LNCaP clone FGC (cell line): Measurements from ENCODE around the gene NAGK.

Experiments
- DNase-seq: peaks from one replicate; pipeline ENCODE4 v3.0.0-alpha.2; 2011; ENCODE audit warnings: low read depth
- H3K4me3 ChIP-seq: 2 replicates; pipeline ENCODE4 v1.5.1; 2011; ENCODE audit warnings: mild to moderate bottlenecking, low read depth, low read length, control low read depth
- CTCF ChIP-seq: IDR thresholded peaks from 2 replicates; pipeline ENCODE4 v1.5.1; 2012; ENCODE audit warnings: mild to moderate bottlenecking; ENCODE audit not compliant: control insufficient read depth, insufficient read depth; ENCODE audit errors: extremely low read depth

NAGK gene

GRCh38 chr2:71117063-71117462, 48.6 kb downstream of the NAGK start:
- no peak overlapping the region for H3K4me3 ChIP-seq
- no peak for TF ChIP-seq CTCF
- no peak for DNase-seq

DNA sequence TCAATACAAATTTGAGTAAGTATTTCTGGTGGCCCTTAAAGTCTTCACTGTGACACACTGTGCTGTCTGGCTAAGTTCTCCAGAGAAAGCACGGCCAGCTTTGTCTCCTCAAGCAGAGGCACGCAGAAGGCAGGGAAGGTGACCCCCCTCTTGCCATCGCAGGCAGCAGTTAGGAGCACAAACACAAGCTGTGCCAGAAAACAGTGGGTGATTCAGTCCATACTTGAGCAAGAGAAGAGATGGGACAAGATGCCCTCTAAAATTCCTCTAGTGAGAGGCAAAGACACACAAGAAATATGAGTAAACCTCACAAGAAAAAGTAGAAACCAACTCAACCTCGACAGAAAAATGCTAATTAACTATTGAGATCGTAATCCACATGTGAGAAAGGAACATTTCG, 51.7 kb downstream of the NAGK start:
- DNase-seq = no peak
- TF ChIP-seq CTCF = no peak
- H3K4me3 ChIP-seq = no peak overlapping the region

DNA sequence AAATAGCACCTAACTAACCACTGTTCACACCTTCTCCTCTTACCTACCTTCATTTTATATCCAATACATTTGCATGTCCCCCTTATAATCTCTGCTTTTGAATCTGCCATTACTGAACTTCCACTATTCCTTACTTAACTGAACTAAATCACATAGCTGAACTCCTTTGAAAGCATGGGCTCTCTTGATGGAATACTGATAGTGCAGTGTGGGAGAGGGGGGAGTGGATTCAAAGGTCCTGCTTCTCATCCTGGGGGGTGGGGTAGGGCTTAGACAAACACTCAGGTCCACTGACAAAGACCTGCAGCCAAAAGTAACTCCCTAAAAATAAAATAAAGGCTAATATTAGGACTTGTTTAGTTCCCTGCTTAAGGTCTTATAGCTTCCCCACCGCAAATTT, 53.0 kb downstream of the NAGK start:
- TF ChIP-seq CTCF = no peak
- H3K4me3 ChIP-seq = no peak overlapping the region
- no peak for DNase-seq

- H3K4me3 ChIP-seq = no peak overlapping the region
- no peak for TF ChIP-seq CTCF
- DNase-seq = no peak
Measured at GRCh38 chr2:71122387-71123298, 54.2 kb downstream of the NAGK start.

GRCh38 chr2:71125506-71126294, 57.3 kb downstream of the NAGK start:
- no peak overlapping the region for H3K4me3 ChIP-seq
- no peak for TF ChIP-seq CTCF

DNA sequence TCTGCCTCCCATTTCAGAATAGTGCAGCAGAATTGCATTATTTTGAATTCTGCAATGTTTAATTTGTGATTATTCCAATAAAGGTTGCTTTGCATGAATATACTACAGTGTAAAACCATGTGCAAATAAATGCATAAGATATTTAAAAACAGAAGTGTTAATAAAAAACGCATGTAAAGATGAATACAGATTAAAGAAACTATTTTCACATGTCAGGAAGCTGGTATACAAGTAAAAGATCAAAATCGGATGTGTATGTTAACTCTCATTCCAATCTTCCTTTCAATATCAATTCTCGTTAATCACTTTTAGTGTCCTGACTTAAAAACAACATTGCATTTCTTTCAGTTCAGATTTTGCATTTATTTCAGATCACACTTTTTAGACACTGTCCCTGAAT, 58.5 kb downstream of the NAGK start:
- no peak for TF ChIP-seq CTCF
- no peak overlapping the region for H3K4me3 ChIP-seq
- no peak for DNase-seq

More at GRCh38 chr2:71125506-71126294, 57.3 kb downstream of the NAGK start:
- DNase-seq = no peak
